Retinal pigment epithelial cell (primary cell): ENCODE data around the gene CYP39A1.

ENCODE experiments used
- DNase-seq: peaks from one replicate; pipeline ENCODE4 v3.0.0-alpha.2; 2010; ENCODE audit warnings: low read depth
- H3K4me3 ChIP-seq: 2 replicates; pipeline ENCODE4 v1.5.1; 2011; ENCODE audit warnings: mild to moderate bottlenecking, low read length, control low read depth, moderate library complexity
- TF ChIP-seq, protein P1 (sequence below): conservative IDR thresholded peaks from 2 replicates; pipeline ENCODE4 v1.5.1; 2011; ENCODE audit warnings: low read depth, low read length, control low read depth, inconsistent platforms

Gene CYP39A1

GRCh38 chr6:46635462-46635861 lies 17.2 kb downstream of the CYP39A1 start:
- no peak for DNase-seq
- no peak overlapping the region for H3K4me3 ChIP-seq
- TF ChIP-seq, protein P1, sequence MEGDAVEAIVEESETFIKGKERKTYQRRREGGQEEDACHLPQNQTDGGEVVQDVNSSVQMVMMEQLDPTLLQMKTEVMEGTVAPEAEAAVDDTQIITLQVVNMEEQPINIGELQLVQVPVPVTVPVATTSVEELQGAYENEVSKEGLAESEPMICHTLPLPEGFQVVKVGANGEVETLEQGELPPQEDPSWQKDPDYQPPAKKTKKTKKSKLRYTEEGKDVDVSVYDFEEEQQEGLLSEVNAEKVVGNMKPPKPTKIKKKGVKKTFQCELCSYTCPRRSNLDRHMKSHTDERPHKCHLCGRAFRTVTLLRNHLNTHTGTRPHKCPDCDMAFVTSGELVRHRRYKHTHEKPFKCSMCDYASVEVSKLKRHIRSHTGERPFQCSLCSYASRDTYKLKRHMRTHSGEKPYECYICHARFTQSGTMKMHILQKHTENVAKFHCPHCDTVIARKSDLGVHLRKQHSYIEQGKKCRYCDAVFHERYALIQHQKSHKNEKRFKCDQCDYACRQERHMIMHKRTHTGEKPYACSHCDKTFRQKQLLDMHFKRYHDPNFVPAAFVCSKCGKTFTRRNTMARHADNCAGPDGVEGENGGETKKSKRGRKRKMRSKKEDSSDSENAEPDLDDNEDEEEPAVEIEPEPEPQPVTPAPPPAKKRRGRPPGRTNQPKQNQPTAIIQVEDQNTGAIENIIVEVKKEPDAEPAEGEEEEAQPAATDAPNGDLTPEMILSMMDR, result no peak

DNA sequence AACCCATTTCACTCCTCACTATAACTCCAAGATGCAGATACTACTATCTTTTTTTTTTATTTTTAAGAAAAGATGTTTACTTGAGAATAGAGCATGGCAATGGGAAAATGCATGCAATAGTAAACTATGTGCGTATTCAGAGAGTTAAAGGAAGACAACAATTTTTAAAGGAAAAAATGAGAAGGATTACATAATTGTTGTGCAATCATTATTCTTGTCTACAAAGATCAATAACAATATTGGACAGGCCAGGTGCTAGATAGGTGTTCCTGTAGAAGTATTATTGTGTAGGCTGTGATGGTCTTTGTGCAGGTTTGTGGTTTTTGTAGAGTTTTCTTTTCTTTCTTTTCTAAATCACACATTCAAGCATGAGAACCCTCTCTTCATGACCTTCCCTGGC lies 20.6 kb downstream of the CYP39A1 start:
- no peak for DNase-seq
- TF ChIP-seq, protein P1, result no peak
- H3K4me3 ChIP-seq, result no peak overlapping the region

DNA sequence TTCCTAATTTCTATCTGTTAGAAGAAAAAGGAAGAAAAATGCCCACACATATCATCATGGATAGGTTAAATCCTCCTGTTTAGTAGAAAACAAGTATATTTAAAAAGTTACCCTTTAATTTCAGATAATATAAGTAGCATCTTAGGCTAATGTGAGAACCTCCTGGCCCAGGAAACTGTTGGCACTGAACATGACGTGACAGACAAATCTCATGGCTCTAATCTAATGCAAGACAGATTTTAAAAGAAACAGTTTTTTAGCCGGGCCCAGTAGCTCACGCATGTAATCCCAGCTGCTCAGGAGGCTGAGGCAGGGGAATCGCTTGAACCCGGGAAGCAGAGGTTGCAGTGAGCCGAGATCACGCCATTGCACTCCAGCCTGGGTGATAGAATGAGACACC lies 22.9 kb downstream of the CYP39A1 start:
- TF ChIP-seq, protein P1, result no peak
- H3K4me3 ChIP-seq, result no peak overlapping the region
- DNase-seq, result no peak

DNA sequence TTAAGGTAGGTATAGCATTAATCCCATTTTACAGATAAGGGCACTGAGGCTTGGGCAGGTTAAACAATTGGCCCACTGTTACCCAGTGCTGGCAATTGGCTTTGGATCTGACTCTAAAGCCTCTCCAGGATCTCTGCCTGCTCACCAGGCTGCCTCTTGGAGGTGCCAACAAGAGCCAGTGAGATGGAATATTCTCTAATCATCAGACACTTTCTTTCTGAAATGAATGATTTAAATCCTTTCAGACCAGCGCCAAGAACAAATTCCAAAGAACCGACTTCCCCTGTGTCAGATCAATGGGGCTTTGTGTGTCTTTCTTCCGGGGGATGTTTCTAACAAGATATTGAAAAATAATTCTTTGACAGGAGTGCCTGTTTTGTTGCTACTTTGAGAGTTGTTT lies 23.6 kb downstream of the CYP39A1 start:
- TF ChIP-seq, protein P1, result no peak
- DNase-seq, result no peak
- no peak overlapping the region for H3K4me3 ChIP-seq

GRCh38 chr6:46628498-46628897 lies 24.1 kb downstream of the CYP39A1 start:
- TF ChIP-seq, protein P1, result no peak
- DNase-seq, result no peak
- H3K4me3 ChIP-seq, result no peak overlapping the region

DNA sequence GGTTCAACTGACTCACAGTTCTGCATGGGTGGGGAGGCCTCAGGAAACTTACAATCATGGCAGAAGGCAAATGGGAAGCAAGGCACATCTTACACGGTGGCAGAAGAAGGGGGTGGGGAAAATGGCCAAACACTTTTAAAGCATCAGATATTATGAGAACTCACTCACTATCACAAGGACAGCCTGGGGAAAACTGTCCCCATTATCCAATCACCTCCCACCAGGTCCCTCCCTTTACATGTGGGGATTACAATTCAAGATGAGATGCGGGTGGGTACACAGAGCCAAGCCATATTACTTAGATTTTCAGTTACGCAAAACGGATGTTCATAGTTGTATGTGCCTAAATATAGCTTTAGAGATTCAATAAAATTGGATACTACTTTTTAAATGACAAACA lies 25.6 kb downstream of the CYP39A1 start:
- DNase-seq, result no peak
- TF ChIP-seq, protein P1, result no peak
- no peak overlapping the region for H3K4me3 ChIP-seq

GRCh38 chr6:46626228-46626909 lies 26.2 kb downstream of the CYP39A1 start:
- no peak overlapping the region for H3K4me3 ChIP-seq
- no peak for DNase-seq
- TF ChIP-seq, protein P1, result peak; percentile 64
